Colon (tissue), 2 donors: ENCODE results near the gene PDCD1.
"Not testable (repeated sequence)": the region's sequence is repeated elsewhere in the genome, so short reads cannot be mapped to it uniquely, and the experiment has no call there.

Experiments
- FAIRE-seq: peaks from 2 replicates; lab custom pipeline; 2012; peaks lifted over from hg19 to GRCh38; lab: Jason Lieb, UNC
- donor health status: control.
- donor health status: control.

Gene PDCD1

DNA sequence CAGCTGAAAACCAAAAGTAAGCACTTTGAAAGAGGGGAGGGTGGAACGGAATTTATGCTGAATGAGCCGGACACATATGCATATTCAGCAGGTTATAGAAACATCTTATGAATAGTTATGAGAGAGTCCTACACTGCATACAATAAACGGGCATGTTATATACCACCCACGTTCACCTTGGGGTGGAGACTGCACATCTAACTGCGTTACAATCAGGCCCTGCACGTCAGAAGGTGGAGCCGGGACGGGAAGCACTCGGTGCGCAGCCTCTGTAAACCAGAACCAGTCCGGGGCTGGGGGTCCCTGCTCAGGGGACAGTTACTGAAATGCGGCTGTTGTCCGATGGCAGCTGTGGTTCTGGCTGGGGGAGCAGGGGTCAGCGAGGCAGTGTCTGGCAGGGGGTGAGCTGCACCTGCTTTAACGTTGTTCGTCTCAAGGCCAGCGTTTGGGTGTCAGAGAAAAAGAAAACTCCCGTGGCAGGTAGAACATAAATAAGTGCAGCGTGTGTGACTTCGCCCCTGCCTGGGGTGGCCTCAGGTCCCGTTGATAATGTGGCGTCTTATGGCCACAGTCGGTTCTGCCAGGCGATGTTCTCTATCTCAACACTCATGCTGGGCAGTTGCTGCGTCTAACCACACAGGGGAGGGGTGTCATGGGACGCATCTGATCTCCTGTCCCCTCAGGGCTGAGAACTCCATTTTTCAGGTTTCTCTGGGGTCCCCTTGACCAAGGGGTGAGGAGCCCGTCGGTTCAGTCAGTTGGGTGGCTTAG is 24.8 kb downstream of the PDCD1 start:
- not testable (repeated sequence) for FAIRE-seq

DNA sequence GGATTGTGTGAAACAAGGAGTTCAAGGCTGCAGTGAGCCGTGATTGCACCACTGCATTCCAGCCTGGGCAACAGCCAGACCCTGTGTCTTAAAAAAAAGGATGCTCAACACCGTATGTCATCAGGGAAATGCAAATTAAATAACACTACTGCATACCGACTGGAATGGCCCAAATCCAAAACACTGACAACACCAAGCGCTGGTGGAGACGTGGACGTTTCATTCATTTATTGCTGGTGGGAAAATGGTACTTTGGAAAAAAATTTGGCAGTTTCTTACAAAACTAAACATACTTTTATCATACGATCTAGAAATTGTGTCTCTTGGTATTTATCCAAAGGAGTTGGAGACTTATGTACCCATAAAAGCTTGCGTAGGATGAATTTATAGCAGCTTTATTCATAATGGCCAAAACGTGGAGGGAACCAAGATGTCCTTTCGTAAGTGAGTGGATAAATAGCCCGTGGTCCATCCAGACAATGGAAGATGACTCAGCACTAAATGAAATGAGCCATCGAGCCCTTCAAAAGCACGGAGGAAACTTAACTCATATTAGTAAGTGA is 25.5 kb downstream of the PDCD1 start:
- no peak for FAIRE-seq

DNA sequence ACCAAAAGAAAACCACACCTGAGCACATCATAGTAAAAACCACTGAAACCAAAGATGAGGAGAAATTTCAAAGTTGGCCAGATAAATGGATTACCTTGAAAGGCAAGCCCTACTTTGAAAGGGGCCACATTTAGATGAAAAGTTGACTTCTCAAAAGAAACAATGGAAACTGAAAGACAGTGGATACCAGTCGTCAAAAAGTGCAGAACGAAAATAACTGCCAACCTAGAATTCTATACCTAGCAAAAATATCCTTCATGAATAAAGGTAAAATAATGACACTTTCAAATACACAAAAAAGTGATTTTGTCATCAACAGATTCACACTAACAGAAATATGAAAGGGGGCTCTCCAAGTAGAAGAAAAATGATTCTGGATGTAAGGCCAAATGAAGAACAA is 31.3 kb downstream of the PDCD1 start:
- FAIRE-seq, result no peak

DNA sequence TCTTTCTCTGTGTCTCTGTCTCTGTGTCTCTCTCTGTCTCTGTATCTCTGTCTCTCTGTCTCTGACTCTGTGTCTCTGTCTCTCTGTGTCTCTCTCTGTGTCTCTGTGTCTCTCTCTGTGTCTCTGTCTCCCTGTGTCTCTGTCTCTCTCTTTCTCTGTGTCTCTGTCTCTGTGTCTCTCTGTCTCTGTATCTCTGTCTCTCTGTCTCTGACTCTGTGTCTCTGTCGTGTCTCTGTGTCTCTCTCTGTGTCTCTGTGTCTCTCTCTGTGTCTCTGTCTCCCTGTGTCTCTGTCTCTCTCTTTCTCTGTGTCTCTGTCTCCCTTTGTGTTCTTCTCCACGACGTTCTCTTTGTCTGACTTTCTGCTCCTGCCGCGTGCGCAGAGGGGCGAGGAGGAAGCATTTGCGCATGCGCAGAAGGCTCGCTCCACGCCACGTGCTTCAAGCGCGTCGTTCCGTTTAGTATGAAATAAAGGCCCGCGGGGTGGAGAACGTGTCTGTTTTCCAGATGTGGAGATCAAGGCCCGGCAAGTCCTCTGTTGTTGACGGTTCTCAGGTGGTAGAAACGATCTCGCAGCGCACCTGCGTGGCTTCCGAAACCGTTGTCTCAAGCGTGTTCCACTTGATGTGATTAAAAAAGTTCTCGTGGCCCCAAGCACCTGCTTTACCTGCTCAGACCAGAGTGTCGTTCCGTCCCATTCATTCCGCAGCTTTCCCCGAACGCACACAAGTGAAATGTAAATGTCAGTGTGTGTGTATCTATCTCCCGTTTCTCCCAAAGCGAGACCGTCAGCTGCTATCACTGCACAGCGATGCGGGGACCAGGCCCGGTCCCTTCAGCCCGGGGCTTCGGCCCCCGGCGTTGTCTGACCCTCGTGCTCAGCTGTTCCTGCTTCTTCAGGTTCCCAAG is 34.9 kb downstream of the PDCD1 start:
- not testable (repeated sequence) for FAIRE-seq

DNA sequence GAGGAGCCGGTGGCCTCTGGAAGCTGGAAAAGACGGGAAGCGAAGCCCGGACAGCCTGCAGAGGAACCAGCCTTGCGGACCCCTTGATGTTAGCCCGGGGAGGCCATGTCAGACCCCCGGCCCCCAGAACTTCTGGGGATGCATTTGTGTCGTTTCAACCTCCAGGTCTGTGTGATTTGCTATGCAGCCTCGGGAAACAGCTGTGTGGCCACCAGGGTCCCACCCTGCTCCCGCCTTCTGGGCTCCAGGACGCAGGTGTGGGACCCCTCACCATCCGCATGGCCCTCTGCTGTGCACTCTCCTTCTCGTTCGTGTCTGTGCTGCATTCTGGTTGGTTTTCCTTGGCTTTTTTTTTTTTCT is 36.5 kb downstream of the PDCD1 start:
- FAIRE-seq, result no peak

DNA sequence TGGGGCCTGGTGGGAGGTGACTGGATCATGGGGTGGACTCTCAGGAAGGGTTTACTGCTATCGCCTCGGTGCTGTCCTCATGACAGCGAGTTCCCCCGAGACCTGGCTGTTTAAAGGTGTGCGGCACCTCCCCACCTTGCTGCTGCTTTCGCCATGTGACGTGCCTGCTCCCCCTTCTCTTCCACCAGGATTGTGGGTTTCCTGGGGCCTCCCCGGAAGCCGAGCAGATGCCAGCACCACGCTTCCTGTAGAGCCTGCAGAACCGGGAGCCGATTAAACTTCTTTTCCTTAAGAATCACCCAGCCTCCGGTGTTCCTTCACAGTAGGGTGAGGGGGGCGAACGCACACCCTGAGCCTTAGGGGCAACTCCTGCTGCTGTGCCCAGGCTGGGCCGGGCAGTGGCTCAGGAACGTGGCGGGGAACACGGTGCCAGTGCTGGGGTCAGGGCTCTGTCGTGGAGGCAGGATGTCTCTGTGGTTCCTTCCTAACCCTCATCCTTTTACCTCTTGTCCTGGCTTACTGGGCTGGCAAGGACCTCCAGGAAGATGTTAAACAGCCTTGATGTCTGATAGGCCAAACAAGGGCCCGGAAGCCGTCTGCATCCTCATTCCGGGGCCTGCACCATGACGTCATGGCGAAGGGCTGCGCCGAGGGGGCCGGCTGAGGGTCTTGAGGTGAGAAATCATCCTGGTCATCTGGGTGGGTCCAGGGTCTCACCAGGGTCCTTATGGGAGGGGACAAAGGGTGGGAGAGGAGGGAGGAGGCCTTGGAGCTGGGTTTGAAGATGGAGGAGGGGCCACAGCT is 37.0 kb downstream of the PDCD1 start:
- FAIRE-seq, result no peak

DNA sequence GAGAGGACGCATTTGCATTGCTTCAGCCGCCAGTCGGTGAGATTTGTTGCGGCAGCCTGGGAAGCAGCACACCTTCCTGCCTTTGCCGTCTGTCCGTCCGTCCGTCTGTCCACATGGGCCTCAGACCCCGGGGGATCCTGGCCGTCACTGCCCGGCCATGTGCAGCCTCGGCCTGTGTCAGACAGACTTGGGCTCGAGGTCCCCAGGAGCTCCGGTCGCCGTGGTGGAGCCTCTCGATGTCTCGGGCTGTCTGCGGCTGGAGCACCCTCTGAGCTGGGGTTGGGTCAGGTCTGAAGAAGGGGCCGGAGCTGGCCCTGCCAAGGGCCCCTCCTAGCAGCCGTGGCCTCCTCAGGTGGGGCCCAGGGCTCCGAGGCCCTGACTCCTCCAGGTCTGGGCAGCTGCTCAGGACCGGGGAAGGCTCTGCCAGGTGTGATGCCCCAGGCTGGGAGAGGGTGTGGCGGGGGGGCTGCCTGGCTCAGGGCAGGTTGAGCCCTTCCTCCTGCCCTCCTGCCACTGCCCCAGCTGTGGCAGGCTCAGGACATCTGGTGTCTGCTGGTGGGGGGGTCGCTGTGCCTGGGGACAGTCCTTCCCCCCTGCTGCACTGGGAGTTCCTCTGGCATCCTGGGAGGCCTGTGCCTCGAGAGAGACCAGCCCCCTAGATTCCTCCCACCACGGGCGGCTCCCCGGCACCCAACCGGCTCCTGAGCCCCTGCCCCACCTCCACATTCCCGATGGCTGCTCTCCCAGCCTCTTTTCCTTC is 37.9 kb downstream of the PDCD1 start:
- no peak for FAIRE-seq

DNA sequence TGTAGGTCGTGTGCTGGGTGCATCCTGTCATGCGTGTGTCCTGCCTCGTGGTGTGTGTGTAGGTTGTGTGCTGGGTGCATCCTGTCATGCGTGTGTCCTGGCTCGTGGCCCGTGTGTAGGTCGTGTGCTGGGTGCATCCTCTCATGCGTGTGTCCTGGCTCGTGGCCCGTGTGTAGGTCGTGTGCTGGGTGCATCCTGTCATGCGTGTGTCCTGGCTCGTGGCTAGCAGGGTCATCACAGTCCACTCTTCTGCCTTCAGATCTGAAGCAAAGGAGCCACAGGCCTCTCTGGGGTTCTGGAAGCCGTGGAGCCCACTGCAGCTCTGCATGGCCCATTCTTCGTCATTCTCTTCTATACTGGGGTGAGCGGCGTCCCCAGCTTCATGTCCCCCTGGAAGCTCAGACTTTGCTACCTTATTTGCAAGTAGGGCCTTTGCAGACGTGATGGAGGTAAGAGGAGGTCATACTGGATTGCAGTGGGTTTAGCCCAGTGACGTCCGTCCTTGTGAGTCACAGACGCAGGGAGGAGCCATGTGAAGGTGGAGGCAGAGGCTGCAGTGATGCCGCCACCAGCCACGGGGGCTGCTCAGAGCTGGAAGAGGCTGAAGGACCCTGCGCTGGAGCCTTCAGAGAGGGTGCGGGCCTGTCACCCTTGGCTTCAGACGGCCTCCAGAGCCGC is 38.6 kb downstream of the PDCD1 start:
- FAIRE-seq, result not testable (repeated sequence)

DNA sequence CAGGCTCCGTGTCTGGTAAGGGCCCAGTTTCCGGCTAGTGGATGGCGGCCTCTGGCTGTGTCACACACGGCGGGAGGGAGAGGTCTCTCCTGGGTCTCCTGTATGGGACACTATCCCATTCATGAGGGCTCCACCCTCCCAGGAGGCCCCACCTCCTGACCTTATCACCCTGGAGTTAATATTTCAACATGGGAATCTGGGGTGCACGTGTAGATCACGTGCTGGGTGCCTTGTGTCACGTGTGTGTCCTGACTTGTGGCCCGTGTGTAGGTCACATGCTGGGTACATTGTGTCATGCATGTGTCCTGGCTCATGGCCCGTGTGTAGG is 39.8 kb downstream of the PDCD1 start:
- no peak for FAIRE-seq

DNA sequence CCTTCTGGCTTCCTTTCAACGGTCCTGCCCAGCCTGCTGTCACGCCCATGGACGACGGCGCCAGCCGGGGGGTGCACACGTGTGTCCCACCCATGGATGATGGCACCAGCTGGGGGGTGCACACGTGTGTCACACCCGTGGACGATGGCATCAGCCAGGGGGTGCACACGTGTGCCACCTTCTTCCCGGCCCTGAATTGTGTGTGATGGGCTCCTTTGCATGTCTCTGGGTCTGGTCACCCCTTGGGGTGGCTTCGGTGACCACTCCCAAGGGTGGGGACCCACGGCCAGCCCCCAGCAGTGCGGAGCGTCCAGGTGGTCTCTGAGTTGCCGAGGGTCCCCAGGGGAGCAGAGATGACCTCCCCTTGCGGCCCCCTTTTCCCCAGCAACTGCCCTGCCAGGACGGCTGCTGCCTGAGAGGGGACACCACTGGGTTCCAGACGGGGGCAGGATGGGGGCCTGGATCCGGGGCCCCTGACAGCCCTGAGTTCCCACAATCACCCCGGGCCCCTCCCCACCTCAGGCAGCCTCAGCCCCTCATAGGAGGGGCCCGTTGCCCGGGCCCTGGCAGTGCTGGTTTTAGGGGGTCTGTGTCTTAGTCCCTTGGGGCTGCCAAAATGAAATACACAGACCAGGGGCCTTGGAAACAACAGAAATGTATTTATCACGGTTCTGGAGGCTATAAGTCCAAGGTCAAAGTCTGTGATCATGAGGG is 40.3 kb downstream of the PDCD1 start:
- FAIRE-seq, result no peak

DNA sequence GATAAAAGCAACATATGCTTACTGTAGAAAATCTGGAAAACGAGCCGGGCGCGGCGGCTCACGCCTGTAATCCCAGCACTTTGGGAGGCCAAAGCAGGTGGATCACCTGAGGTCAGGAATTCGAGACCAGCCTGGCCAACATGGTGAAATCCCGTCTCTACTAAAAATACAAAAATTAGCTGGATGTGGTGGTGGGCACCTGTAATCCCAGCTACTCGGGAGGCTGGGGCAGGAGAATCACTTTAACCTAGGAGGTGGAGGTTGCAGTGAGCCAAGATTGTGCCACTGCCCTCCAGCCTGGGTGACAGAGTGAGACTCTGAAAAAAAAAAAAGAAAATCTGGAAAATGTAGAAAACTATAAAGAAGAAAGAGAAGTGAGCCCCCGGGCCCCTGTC is 40.9 kb downstream of the PDCD1 start:
- FAIRE-seq, result not testable (repeated sequence)

DNA sequence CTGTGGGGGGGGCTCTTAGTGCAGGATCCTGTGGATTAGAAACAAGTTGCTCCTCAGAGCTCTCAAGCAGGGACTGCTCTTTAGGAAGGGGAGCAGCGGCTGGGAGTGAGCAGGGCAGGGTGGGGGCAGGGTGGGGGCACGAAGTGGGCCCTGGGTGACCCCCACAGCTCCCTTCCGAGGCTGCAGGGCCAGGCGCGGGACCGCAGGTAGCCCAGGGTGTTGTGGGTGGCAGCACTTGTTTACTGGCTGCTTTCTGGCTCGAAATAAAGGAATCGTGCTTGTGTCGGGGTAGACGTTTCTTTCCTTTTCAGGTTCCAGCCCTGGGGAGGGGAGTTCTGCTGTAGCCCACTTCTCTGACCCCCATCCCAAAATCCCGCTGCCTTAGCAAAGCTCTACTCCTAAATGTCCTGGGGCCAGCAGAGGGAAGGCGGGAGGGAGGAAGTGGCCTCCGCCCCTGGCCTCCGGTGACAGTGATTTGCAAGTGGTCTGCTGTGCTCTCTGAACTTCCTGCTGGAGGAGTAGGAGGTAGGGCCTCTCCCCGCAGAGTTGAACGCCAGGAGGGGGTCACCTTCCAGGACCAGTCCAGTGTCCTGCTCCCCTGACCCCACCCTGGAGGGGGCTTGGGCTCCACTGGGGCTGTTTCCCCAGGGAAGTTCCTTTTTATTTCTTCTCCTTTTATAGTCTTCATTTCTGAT is 41.4 kb downstream of the PDCD1 start:
- no peak for FAIRE-seq

DNA sequence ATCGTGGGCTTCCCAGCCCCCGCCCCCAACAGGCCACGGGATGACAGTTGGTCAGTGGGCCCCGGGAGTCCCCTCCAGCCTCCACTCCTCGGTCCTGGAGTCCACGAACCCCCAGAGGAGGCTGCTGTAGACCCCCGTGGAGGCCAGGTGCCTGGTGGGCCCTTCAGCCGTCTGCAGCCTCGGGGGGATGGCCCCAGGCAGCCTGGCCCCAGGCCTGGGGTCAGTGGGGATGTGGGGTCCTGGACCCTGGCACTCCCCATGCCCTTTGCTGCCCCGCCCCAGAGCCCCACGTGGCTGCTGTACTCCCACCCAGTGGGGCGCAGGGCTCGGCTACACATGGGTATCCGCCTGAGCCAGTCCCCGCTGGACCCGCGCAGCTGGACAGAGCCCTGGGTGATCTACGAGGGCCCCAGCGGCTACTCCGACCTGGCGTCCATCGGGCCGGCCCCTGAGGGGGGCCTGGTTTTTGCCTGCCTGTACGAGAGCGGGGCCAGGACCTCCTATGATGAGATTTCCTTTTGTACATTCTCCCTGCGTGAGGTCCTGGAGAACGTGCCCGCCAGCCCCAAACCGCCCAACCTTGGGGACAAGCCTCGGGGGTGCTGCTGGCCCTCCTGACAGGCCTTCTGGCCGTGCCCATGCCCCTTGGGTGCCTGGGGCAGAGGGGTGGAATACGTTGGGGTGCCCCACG is 42.1 kb downstream of the PDCD1 start:
- FAIRE-seq, result no peak

DNA sequence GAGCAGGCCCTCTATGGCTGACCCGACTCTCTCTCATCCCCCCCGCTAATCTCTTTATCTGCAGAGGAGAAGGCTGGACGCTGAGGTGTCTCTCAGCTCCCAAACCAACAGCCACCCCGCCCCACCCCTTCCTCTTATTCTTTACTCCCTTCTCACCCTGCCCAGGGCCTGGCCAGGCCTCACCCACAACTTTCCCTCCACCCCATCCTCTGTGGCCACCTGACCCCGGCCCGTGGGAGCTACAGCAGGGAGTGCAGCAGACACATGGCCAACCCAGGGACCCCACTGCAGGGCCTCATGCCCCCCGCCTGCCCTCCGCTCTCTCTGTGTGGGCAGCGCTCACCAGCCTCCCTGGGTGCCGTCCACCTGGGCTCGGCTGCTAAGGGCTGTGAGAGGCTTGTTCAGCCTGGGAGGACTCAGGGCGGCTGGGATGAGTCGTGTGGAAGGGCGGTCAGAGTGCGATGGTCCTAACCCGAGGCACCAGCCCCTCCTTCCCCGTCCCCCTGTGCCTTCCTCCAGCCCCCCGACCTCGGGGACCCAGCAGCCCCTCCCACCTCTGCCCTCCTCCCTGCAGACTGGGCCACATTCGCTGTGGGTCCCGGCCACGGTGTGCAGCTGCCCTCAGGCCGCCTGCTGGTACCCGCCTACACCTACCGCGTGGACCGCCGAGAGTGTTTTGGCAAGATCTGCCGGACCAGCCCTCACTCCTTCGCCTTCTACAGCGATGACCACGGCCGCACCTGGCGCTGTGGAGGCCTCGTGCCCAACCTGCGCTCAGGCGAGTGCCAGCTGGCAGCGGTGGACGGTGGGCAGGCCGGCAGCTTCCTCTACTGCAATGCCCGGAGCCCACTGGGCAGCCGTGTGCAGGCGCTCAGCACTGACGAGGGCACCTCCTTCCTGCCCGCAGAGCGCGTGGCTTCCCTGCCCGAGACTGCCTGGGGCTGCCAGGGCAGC is 42.9 kb downstream of the PDCD1 start:
- no peak for FAIRE-seq

DNA sequence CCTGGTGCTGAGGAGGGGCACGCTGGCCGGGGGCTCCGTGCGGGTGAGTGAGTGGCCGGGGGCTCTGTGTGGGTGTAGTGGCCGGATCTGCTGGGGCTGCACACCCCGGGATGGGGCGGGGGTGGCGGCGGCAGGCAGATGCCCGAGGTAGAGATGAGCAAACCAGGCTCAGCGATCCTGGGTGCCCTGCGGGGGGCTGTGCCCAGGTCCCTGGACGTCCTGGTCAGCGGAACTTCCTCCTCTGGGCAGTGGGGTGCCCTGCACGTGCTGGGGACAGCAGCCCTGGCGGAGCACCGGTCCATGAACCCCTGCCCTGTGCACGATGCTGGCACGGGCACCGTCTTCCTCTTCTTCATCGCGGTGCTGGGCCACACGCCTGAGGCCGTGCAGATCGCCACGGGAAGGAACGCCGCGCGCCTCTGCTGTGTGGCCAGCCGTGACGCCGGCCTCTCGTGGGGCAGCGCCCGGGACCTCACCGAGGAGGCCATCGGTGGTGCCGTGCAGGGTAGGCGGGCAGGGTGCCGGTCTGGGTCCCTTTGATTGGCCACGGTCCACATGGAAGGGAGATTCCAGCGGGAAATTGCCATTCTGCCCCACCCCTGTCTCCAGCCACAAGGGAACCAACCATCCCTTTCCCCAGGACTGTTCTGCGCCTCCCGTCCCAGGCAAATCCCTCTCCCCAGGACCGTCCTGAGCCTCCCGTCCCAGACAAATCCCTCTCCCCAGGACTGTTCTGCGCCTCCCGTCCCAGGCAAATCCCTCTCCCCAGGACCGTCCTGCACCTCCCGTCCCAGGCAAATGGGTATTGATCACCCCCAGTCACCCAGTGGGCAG is 43.8 kb downstream of the PDCD1 start:
- no peak for FAIRE-seq

DNA sequence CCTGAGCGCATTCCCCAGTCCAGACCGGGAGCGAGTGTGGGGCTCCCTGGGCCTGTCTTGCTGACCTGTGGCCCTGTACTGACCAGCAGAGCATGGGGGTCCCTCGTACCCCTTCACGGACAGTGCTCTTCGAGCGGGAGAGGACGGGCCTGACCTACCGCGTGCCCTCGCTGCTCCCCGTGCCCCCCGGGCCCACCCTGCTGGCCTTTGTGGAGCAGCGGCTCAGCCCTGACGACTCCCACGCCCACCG is 44.4 kb downstream of the PDCD1 start:
- FAIRE-seq, result no peak

DNA sequence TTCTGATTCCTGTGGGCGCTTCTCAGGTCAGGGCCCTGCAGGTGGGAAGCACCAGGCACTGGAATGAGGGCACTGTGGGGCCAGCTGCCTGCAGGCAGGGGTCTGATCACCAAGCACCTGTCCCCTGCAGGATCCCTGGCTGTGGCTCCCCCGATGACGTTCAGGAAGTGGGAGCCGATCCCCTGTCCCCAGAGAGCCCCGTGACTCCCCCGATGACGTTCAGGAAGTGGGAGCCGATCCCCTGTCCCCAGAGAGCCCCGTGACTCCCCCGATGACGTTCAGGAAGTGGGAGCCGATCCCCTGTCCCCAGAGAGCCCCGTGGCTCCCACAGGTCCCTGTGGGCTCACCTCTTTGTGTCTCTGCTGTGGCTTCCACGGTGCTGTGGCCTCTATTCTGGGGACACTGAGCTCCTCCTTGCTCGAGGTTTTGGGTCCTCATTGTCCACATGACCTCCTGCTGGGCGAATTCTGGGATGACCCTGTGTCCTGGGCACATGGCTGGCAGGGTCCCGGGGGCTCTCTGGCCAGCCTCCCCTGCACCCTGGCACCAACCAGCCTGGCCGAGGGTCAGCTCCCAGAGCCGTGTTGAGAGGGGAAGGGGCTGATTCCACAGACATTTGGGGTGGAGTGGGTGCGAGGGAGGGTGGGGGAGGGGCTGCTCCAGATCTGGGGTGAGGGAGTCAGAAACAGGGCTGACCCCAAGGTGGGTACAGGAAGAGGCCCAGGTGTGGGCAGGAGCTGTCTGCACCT is 44.9 kb downstream of the PDCD1 start:
- no peak for FAIRE-seq
